Measurements from ENCODE around the gene LBH.

Gene LBH

DNA sequence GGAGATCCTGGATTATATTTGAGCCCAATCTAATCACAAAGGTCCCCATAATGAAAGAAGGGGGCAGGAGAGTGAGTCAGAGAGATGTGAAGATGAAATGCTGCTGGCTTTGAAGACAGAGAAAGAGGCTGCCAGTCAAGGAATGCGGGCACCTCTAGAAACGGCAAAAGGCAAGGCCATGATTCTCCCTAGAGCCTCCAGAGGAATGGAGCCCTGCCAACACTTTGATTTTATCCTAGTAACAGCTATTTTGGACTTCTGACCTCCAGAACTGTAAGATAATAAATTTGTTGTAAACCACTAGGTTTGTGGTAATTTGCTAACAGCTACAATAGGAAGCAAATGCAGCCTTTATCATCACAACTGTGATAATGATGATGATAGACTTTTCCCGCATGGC lies 32.9 kb downstream of the LBH start:
- TF ChIP-seq EP300 (IDR thresholded peaks at IDR 0.05; ENCODE audit: borderline replicate concordance) = no peak
- TF ChIP-seq, protein P1, sequence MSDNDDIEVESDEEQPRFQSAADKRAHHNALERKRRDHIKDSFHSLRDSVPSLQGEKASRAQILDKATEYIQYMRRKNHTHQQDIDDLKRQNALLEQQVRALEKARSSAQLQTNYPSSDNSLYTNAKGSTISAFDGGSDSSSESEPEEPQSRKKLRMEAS (IDR thresholded peaks at IDR 0.05) = no peak
- TF ChIP-seq FOXM1 (IDR thresholded peaks at IDR 0.05; ENCODE audit: borderline replicate concordance, low read depth) = no peak
- no peak for TF ChIP-seq EGR1 (IDR thresholded peaks at IDR 0.05)

DNA sequence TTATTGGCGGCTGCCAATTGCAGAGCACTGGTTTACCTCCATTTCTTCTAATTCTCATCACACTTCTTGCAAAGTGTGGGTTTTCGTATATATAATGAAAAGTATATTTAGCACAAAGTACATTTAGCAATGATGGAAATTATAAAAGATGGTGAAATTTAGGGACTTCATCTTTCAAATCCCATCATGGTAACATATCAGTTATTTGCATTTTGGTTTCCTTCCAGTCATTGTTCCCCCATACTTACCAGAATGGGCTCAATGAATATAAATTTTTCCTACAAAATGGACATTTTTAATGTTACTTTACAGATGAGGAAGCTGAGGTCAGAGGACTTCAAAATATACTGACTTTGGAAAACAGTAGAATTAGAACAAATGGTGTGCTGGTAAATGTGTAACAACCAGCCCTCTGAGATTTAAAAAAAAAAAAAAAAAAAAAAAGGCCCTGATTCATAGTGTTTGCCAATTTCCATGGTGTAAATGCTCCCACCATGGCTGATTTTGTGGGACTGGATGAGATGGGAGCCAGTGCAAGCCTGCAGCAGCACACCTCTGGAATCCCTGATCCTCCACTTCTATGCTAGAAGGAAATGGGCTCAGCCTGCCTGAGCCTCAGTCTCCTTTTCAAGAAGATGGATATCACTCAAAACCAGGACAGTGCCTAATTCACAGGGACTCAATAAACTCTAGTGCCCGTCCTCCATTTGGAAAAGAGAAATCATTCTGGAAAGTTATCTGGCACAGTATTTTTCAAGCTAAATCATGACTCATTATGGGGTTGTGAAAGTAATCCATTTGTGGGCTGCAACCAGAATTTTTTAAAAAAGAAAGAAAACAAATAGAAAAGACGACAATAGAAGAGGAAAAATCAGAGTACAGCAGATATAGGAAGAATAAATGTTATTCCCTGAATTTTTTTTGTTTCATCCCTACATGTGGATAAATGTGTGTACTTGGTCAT lies 34.0 kb downstream of the LBH start:
- no peak for TF ChIP-seq TCF12 (IDR thresholded peaks at IDR 0.05; ENCODE audit: low read depth)
- TF ChIP-seq NFIC (IDR thresholded peaks at IDR 0.05) = no peak
- TF ChIP-seq RAD21 (IDR thresholded peaks at IDR 0.05; ENCODE audit: low read depth) = no peak
- TF ChIP-seq, protein P2, sequence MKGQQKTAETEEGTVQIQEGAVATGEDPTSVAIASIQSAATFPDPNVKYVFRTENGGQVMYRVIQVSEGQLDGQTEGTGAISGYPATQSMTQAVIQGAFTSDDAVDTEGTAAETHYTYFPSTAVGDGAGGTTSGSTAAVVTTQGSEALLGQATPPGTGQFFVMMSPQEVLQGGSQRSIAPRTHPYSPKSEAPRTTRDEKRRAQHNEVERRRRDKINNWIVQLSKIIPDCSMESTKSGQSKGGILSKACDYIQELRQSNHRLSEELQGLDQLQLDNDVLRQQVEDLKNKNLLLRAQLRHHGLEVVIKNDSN (IDR thresholded peaks at IDR 0.05) = no peak
- TF ChIP-seq FOXM1 (IDR thresholded peaks at IDR 0.05; ENCODE audit: borderline replicate concordance, low read depth) = no peak
- no peak for TF ChIP-seq EGR1 (IDR thresholded peaks at IDR 0.05)
- TF ChIP-seq CEBPB (IDR thresholded peaks at IDR 0.05) = no peak
- no peak for TF ChIP-seq EP300 (IDR thresholded peaks at IDR 0.05; ENCODE audit: borderline replicate concordance)
- no peak for TF ChIP-seq ZBTB7A (IDR thresholded peaks at IDR 0.05; ENCODE audit: low read depth)
- no peak for TF ChIP-seq YY1 (IDR thresholded peaks at IDR 0.05; ENCODE audit: low read depth)
- TF ChIP-seq CREB1 (IDR thresholded peaks at IDR 0.05; ENCODE audit: low read depth) = no peak
- TF ChIP-seq, protein P3, sequence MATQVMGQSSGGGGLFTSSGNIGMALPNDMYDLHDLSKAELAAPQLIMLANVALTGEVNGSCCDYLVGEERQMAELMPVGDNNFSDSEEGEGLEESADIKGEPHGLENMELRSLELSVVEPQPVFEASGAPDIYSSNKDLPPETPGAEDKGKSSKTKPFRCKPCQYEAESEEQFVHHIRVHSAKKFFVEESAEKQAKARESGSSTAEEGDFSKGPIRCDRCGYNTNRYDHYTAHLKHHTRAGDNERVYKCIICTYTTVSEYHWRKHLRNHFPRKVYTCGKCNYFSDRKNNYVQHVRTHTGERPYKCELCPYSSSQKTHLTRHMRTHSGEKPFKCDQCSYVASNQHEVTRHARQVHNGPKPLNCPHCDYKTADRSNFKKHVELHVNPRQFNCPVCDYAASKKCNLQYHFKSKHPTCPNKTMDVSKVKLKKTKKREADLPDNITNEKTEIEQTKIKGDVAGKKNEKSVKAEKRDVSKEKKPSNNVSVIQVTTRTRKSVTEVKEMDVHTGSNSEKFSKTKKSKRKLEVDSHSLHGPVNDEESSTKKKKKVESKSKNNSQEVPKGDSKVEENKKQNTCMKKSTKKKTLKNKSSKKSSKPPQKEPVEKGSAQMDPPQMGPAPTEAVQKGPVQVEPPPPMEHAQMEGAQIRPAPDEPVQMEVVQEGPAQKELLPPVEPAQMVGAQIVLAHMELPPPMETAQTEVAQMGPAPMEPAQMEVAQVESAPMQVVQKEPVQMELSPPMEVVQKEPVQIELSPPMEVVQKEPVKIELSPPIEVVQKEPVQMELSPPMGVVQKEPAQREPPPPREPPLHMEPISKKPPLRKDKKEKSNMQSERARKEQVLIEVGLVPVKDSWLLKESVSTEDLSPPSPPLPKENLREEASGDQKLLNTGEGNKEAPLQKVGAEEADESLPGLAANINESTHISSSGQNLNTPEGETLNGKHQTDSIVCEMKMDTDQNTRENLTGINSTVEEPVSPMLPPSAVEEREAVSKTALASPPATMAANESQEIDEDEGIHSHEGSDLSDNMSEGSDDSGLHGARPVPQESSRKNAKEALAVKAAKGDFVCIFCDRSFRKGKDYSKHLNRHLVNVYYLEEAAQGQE (IDR thresholded peaks at IDR 0.05; ENCODE audit: low read depth) = no peak
- no peak for TF ChIP-seq TEAD4 (IDR thresholded peaks at IDR 0.05)
- TF ChIP-seq TAF1 (IDR thresholded peaks at IDR 0.05; ENCODE audit: low read depth) = no peak
- TF ChIP-seq, protein P1 (IDR thresholded peaks at IDR 0.05) = no peak

DNA sequence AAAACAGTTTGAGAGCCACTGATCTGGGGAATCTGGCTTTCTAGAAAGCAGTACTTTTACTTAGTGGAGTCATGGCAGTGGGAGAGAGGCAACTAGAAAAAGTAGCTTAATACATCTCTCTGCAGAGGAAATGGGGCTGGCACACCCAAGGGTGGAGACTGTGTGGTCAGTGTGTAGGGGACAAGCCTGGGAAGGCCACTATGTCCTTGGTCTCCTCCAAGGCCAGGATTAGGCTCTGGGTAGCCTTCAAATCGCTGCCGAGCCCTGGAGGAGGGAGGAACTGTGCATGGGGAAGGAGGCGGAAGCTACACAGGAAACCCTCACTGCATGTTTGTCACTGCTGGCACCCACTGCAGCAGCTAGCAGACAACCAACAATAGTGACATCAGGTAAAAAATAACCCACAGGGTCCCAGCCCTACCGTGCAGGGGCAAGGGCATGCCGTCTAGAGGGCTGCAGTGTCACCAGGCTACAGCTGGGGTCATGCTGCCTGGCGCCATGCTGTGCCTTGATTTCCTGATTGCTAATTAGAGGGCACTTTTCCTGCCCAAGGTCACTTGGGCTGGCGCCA lies 34.8 kb downstream of the LBH start:
- TF ChIP-seq, protein P2 (IDR thresholded peaks at IDR 0.05) = no peak
- TF ChIP-seq RAD21 (IDR thresholded peaks at IDR 0.05; ENCODE audit: low read depth) (no peak), YY1 (IDR thresholded peaks at IDR 0.05; ENCODE audit: low read depth) (no peak), EP300 (IDR thresholded peaks at IDR 0.05; ENCODE audit: borderline replicate concordance) (no peak), TEAD4 (IDR thresholded peaks at IDR 0.05) (no peak), CEBPB (IDR thresholded peaks at IDR 0.05) (no peak), FOXM1 (IDR thresholded peaks at IDR 0.05; ENCODE audit: borderline replicate concordance, low read depth) (no peak), EGR1 (IDR thresholded peaks at IDR 0.05) (no peak), TAF1 (IDR thresholded peaks at IDR 0.05; ENCODE audit: low read depth) (no peak), CREB1 (IDR thresholded peaks at IDR 0.05; ENCODE audit: low read depth) (no peak), TCF12 (IDR thresholded peaks at IDR 0.05; ENCODE audit: low read depth) (no peak), ZBTB7A (IDR thresholded peaks at IDR 0.05; ENCODE audit: low read depth) (no peak), NFIC (IDR thresholded peaks at IDR 0.05) (no peak)
- TF ChIP-seq, protein P3 (IDR thresholded peaks at IDR 0.05; ENCODE audit: low read depth) = no peak
- TF ChIP-seq, protein P1 (IDR thresholded peaks at IDR 0.05) = no peak

DNA sequence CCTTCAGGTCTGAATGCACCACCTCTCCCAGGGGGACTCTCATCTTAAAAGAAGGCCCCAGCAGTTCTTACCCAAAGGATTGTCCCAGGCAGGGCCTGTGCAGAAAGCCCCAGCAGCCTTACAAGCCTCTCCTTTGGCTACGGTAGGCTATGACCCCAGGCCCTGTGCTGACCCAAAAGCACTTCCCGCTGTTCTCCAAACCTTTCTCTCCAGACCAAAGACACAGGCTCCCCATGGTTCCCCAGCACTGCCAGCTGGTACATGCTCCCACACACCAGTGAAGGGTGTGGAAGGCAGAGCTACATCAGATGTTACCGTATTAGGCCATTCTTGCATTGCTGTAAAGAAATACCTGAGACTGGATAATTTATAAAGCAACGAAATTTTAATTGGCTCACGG lies 35.4 kb downstream of the LBH start:
- no peak for TF ChIP-seq RAD21 (IDR thresholded peaks at IDR 0.05; ENCODE audit: low read depth)
- TF ChIP-seq, protein P1 (IDR thresholded peaks at IDR 0.05) = no peak
- no peak for TF ChIP-seq CREB1 (IDR thresholded peaks at IDR 0.05; ENCODE audit: low read depth)
- TF ChIP-seq NFIC (IDR thresholded peaks at IDR 0.05) = no peak
- TF ChIP-seq, protein P2 (IDR thresholded peaks at IDR 0.05) = no peak
- TF ChIP-seq, protein P3 (IDR thresholded peaks at IDR 0.05; ENCODE audit: low read depth) = no peak
- no peak for TF ChIP-seq EP300 (IDR thresholded peaks at IDR 0.05; ENCODE audit: borderline replicate concordance)
- TF ChIP-seq TCF12 (IDR thresholded peaks at IDR 0.05; ENCODE audit: low read depth) = no peak
- TF ChIP-seq ZBTB7A (IDR thresholded peaks at IDR 0.05; ENCODE audit: low read depth) = no peak
- TF ChIP-seq EGR1 (IDR thresholded peaks at IDR 0.05) = no peak
- TF ChIP-seq CEBPB (IDR thresholded peaks at IDR 0.05) = no peak
- TF ChIP-seq FOXM1 (IDR thresholded peaks at IDR 0.05; ENCODE audit: borderline replicate concordance, low read depth) = no peak
- no peak for TF ChIP-seq TAF1 (IDR thresholded peaks at IDR 0.05; ENCODE audit: low read depth)
- no peak for TF ChIP-seq TEAD4 (IDR thresholded peaks at IDR 0.05)
- TF ChIP-seq YY1 (IDR thresholded peaks at IDR 0.05; ENCODE audit: low read depth) = no peak

Measured in Ishikawa (cell line).